HG03064 (cell line): Measurements from ENCODE around the gene RNF141.

ENCODE experiments used
- ATAC-seq: cut with Tn5 transposase; IDR thresholded peaks from one replicate; pipeline ENCODE4 v1.9.1; 2021; ENCODE audit warnings: low read depth; ENCODE audit not compliant: unreplicated experiment

RNF141 gene

GRCh38 chr11:10499874-10500601 lies 40.9 kb downstream of the RNF141 start:
- ATAC-seq: no peak

- ATAC-seq: no peak
Observed at GRCh38 chr11:10499452-10499851, 41.5 kb downstream of the RNF141 start.

- no peak for ATAC-seq
Observed at GRCh38 chr11:10498426-10499250, 42.3 kb downstream of the RNF141 start.

- no peak for ATAC-seq
Observed at GRCh38 chr11:10498022-10498400, 43.0 kb downstream of the RNF141 start.

GRCh38 chr11:10497371-10498021 lies 43.5 kb downstream of the RNF141 start:
- ATAC-seq: no peak

GRCh38 chr11:10496296-10496936 lies 44.6 kb downstream of the RNF141 start:
- ATAC-seq: no peak

GRCh38 chr11:10495464-10495786 lies 45.6 kb downstream of the RNF141 start:
- no peak for ATAC-seq

- ATAC-seq: no peak
Observed at GRCh38 chr11:10494636-10495463, 46.1 kb downstream of the RNF141 start.

GRCh38 chr11:10493041-10493663 lies 47.8 kb downstream of the RNF141 start:
- ATAC-seq: no peak

- no peak for ATAC-seq
Observed at GRCh38 chr11:10492084-10492483, 48.9 kb downstream of the RNF141 start.

- no peak for ATAC-seq
Observed at GRCh38 chr11:10490398-10491241, 50.4 kb downstream of the RNF141 start.

- ATAC-seq: no peak
Observed at GRCh38 chr11:10490032-10490397, 51.0 kb downstream of the RNF141 start.

- ATAC-seq: no peak
Observed at GRCh38 chr11:10488934-10489691, 51.9 kb downstream of the RNF141 start.

GRCh38 chr11:10488121-10488933 lies 52.7 kb downstream of the RNF141 start:
- ATAC-seq: no peak

- no peak for ATAC-seq
Observed at GRCh38 chr11:10487002-10487647, 53.9 kb downstream of the RNF141 start.

- no peak for ATAC-seq
Observed at GRCh38 chr11:10486161-10486840, 54.7 kb downstream of the RNF141 start.
